Muscle layer of colon (tissue), 2 donors: ENCODE results near the gene ANKMY1.

Experiments used
- H3K27ac ChIP-seq: one replicate; pipeline ENCODE4 v1.7.0; 2013; ENCODE audit warnings: low read depth, mild to moderate bottlenecking, low read length, moderate library complexity
- H3K27me3 ChIP-seq, 2 donors: one replicate each; pipeline ENCODE4 v1.7.0; 2013; ENCODE audit warnings: low read length in 2 of 2, mild to moderate bottlenecking in 2 of 2; ENCODE audit not compliant: insufficient read depth in 2 of 2, control insufficient read depth in 1 of 2
- H3K36me3 ChIP-seq: one replicate; pipeline ENCODE4 v1.7.0; 2013; ENCODE audit warnings: mild to moderate bottlenecking, low read length; ENCODE audit not compliant: insufficient read depth
- H3K4me1 ChIP-seq: one replicate; pipeline ENCODE4 v1.7.0; 2013; ENCODE audit warnings: mild to moderate bottlenecking, low read length; ENCODE audit not compliant: insufficient read depth
- H3K4me3 ChIP-seq, 2 donors: one replicate each; pipeline ENCODE4 v1.7.0; 2013; ENCODE audit warnings: low read length in 2 of 2, low read depth in 1 of 2, mild to moderate bottlenecking in 1 of 2, moderate library complexity in 1 of 2
- H3K9ac ChIP-seq: one replicate; pipeline ENCODE4 v1.7.0; 2013; ENCODE audit warnings: low read length
- H3K9me3 ChIP-seq: one replicate; pipeline ENCODE4 v1.7.0; 2013; ENCODE audit warnings: mild to moderate bottlenecking, low read length
- donor health status: abdominal sarcoma.
- donor health status: Adenocarcinoma of cecum.

ANKMY1 gene

DNA sequence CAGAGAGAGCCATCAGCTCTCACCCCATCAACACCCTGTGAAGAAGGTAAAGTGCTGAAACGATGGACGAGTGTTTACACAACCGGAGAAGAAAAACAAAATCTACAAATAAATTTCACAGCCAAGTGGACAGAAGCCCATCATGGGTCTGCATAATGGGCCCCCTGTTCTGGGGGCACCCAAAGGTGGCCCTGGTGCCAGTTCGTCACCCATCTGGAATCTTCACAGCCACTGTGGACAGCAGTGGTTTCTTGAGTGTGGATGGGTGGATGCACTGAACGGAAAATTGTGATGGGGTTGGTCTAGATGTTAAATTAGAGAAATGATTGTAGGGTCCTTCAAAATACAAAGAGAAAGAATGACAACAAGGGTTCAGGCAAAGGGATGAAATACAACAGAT, 38.8 kb downstream of the ANKMY1 start:
- peaks cover 0 to 13% of the 10 kb centered on the region in 2 donors for H3K27me3 ChIP-seq
- H3K9ac ChIP-seq = no peak overlapping the region
- no peaks in the 10 kb centered on the region for H3K9me3 ChIP-seq
- no peak overlapping the region for H3K4me3 ChIP-seq
- no peak overlapping the region for H3K27ac ChIP-seq
- H3K36me3 ChIP-seq = peaks cover 7% of the 10 kb centered on the region
- H3K4me1 ChIP-seq = peaks cover 4% of the 10 kb centered on the region

DNA sequence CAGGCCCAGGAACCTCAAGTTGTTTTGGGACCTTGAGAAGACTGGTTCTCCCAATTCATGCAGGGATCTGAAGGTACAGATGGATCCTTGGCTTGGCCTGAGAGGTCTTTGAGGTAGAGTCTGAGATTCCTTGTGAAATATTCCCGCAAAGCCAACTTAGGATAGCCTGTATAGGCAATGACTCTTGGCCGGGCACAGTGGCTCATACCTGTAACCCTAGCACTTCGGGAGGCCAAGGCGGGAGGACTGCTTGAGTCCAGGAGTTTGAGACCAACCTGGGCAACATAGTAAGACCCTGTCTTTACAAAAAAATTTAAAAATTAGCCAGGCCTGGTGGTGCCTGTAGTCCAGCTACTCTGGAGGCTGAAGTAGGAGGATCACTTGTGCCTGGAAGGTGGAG, 40.4 kb downstream of the ANKMY1 start:
- Histone ChIP-seq H3K4me3 (no peak overlapping the region), H3K9ac (no peak overlapping the region), H3K27me3 (peaks cover 0 to 13% of the 10 kb centered on the region in 2 donors), H3K9me3 (no peaks in the 10 kb centered on the region), H3K36me3 (no peaks in the 10 kb centered on the region), H3K4me1 (peaks cover 4% of the 10 kb centered on the region), H3K27ac (no peak overlapping the region)

DNA sequence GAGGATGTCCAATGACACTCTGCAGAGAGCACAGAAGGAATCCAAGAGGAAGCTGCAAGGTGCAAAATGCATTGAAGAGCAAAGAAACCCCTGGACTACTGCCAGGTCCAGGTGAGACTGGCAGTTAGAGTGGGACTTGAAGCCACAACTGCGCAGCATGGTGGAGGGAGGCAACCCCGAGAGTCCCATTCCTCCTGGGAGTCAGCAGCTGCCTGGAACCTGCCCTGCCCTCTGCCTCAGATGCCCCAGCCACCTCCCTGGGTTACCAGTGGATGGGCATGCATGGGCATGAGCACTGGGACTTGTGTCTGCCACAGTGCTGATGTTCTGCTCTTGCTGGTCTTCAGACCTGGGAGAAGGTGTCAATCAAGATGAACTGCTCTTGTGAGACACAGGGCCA, 43.2 kb downstream of the ANKMY1 start:
- no peak overlapping the region for H3K9ac ChIP-seq
- H3K4me3 ChIP-seq = no peak overlapping the region
- H3K9me3 ChIP-seq = no peaks in the 10 kb centered on the region
- no peaks in the 10 kb centered on the region for H3K27me3 ChIP-seq
- peaks cover 4% of the 10 kb centered on the region for H3K4me1 ChIP-seq
- no peak overlapping the region for H3K27ac ChIP-seq
- H3K36me3 ChIP-seq = no peaks in the 10 kb centered on the region

DNA sequence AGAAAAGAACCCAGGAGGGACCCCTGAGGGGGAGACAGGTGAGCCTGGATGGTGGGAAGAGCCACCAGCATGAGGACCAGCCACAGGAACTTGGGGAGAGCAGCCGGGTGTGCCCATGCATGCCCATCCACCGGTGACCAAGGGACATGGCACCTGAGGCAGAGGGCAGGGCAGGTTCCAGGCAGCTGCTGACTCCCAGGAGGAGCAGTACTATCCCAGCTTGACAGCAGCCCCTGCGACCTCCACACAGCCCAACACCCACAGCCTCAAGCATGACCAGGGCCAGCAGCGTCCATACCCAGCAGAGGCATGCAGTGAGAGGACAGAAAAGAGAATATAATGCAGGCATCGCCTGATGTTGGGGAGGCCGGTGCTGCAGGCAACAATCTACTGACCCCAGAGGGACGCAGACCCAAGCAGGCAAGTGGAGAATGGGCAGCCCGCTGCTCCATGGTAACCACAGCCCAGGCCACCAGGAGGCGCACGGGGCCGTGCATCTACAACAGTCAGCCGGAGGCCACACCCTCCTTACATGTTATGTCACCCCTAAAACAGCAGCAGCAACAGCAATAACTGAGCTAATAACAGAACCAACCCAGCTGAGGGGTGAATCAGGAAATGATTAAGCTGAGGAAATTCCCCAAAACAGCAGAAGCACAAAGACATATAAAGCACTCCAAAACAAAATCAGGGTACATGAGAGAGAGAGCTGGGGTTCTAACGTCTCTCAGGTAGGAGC, 44.1 kb downstream of the ANKMY1 start:
- no peak overlapping the region for H3K27ac ChIP-seq
- H3K36me3 ChIP-seq = no peaks in the 10 kb centered on the region
- no peaks in the 10 kb centered on the region for H3K9me3 ChIP-seq
- no peaks in the 10 kb centered on the region for H3K4me1 ChIP-seq
- H3K9ac ChIP-seq = no peak overlapping the region
- no peaks in the 10 kb centered on the region for H3K27me3 ChIP-seq
- peak overlapping the region in 1 of 2 donors; percentile 14 for H3K4me3 ChIP-seq

DNA sequence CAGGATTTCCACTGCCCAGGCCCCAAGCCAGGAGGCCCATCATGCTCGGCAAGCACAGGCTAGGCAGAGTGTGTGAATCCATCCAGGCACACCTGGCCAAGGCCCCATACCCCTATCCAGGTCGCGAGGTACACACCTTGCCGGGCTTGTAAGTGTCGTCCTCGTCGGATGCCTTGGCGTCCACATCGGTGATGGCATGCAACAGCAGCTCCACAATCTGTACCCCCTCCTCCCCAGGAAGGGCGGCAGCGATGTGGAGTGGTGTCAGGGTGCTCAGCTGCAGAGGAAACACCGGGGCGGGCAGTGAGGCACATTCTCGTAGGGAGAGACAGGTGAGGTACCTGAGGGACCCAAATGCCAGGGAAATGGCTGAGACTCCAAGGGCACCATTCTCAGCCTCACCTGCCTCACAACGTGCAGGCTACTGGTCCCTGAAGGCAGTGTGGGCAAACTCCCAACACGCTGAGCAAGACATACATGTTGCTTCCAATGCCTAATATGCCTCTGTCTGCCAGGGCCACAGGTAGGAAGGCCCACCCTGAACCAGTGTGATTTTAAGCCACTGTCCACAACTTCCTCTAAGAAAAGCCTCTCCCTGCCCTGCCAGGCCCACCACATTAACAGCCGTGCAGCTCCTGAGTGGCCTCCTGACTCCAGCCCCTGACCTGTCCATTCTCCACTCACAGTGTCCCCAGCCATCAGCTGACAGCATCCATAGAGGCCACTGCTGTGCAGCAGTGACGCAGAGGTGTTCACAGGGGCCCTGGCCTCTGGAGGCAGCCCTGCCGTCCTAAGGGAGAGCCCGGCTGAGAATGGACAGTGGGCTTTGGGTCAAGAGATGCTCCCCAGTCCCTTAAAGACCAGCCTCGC, 44.9 kb downstream of the ANKMY1 start:
- Histone ChIP-seq H3K9ac (no peak overlapping the region), H3K27me3 (no peaks in the 10 kb centered on the region), H3K27ac (no peak overlapping the region), H3K36me3 (no peaks in the 10 kb centered on the region), H3K4me1 (no peaks in the 10 kb centered on the region), H3K4me3 (no peak overlapping the region), H3K9me3 (no peaks in the 10 kb centered on the region)

DNA sequence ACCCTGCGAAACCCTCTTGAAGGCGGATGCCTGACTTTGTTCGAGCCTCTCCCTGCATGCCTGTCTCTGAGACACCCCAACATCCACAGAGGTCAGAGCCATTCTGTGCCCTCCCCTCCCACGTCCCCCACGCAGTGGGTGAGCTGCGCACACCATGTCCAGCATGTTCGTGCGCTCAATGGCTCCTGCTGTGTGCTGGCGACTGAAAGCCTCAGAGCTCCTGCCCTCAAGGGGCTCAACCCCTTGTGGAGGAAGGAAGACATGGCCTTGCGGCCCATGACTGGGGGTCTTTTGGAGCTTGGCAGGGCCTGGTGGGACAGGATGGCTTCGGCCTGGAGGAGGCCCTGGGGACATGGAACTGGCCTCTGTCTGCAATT, 45.7 kb downstream of the ANKMY1 start:
- Histone ChIP-seq H3K9me3 (no peaks in the 10 kb centered on the region), H3K9ac (no peak overlapping the region), H3K4me1 (no peaks in the 10 kb centered on the region), H3K27me3 (no peaks in the 10 kb centered on the region), H3K36me3 (no peaks in the 10 kb centered on the region), H3K4me3 (no peak overlapping the region), H3K27ac (no peak overlapping the region)

DNA sequence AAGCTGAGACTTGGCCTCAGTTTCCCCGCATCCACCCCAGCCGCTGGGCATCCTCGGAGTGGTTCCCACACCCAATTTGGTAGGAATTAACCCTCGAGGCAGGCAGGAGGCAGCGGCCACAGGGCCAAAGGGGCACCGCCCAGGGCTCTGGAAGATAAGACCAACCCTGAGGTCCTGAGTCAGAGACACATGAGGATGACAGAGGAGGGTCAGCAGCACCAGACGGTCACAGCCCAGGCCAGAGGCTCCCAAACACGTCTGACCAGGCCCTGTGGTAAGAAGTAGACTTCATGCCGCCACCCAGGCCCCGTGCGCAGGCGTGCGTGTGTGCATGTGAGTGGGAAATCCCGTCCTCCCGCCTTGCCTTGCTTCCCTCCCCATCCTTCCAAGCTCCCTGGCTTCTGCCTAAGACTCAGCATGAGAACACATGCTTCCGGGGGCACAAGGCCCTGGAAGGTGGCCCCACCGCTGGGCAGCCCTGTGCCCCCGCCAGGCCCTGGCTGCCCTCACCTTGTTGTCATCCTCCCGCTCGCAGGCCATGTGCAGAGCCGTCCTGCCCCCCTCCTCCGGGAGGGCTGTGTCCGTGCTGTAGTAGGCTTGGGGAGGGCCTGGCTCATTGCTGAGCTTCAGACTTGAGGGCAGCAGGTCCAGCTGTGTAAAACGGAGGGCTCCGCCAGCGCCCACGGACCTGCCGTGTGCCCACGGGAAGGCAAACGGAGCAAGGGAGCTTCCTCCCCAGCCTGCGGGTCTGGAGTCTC, 46.3 kb downstream of the ANKMY1 start:
- Histone ChIP-seq H3K36me3 (no peaks in the 10 kb centered on the region), H3K4me3 (no peak overlapping the region), H3K27ac (no peak overlapping the region), H3K9me3 (no peaks in the 10 kb centered on the region), H3K4me1 (no peaks in the 10 kb centered on the region), H3K9ac (no peak overlapping the region), H3K27me3 (no peaks in the 10 kb centered on the region)

DNA sequence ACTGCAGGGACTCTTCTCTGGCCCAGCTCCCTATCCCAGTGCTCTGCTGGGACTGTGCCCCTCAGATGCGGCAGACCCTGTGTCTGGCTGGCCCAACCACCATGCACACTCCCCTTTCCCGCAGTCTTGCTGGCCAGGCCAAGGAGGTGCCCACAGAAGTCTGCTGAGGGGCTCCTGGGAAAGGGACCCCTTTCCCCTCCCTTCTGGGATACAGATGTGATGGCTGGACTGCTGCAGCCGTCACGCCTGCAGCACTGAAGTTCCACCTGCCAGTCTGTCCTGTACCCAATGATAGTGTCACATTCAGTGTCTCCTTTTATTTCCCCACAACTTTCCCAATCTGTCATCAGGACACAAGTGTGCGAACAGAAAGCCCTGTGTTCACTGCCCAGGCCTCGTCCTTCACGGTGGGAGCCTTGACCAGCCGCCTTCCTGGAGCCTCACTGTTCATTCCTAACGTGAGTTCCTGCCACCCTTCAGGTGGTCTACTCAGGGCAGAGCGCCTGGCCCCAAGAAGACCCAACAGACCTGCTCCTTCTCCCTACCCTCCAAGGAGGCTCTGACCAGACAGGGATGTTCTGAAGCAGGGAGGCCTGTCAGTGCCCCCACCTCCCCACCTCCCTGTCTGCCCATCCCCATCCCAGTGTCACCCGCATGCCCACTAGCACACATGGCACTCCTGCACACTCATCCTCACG, 47.1 kb downstream of the ANKMY1 start:
- H3K4me1 ChIP-seq = no peaks in the 10 kb centered on the region
- H3K36me3 ChIP-seq = no peaks in the 10 kb centered on the region
- H3K27ac ChIP-seq = no peak overlapping the region
- no peak overlapping the region for H3K9ac ChIP-seq
- no peaks in the 10 kb centered on the region for H3K27me3 ChIP-seq
- H3K4me3 ChIP-seq = no peak overlapping the region
- no peaks in the 10 kb centered on the region for H3K9me3 ChIP-seq

DNA sequence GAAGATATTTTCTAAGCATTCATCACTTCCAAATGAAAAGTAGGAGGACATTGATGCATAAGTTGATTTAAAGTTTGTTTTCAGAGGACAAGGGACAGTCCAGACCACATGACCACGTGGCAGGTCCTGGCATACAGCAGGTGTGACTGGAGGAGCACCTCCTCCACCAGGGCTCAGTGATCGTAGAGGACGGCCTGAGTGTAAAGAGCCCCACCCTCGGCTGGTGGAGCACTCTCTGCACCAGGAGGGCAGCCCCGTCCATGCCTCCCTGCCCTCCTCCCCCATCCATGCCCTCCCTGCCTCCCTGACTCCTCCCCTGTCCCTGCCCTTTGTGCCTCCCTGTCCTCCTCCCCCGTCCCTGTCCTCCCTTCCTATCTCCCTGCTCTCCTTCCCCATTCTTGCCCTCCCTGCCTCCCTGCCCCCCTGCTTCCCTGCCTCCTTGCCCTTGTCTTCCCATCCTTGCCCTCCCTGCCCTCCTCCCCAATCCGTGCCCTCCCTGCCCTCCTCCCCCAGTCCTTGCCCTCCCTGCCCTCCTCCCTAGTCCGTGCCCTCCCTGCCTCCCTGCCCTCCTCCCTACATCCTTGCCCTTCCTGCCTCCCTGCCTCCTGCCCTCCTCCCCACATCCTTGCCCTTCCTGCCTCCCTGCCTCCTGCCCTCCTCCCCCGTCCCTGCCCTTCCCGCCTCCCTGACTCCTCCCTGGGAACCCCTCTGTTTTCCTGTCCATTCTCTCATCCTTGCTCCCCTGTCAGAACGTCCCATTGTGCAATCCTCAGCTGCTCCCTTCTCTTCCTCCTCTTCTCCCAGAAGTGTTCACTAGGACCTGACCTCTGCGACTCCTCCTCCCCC, 47.9 kb downstream of the ANKMY1 start:
- H3K4me3 ChIP-seq = no peak overlapping the region
- H3K9me3 ChIP-seq = no peaks in the 10 kb centered on the region
- H3K9ac ChIP-seq = no peak overlapping the region
- H3K36me3 ChIP-seq = no peaks in the 10 kb centered on the region
- H3K27me3 ChIP-seq = no peaks in the 10 kb centered on the region
- no peak overlapping the region for H3K27ac ChIP-seq
- no peaks in the 10 kb centered on the region for H3K4me1 ChIP-seq

DNA sequence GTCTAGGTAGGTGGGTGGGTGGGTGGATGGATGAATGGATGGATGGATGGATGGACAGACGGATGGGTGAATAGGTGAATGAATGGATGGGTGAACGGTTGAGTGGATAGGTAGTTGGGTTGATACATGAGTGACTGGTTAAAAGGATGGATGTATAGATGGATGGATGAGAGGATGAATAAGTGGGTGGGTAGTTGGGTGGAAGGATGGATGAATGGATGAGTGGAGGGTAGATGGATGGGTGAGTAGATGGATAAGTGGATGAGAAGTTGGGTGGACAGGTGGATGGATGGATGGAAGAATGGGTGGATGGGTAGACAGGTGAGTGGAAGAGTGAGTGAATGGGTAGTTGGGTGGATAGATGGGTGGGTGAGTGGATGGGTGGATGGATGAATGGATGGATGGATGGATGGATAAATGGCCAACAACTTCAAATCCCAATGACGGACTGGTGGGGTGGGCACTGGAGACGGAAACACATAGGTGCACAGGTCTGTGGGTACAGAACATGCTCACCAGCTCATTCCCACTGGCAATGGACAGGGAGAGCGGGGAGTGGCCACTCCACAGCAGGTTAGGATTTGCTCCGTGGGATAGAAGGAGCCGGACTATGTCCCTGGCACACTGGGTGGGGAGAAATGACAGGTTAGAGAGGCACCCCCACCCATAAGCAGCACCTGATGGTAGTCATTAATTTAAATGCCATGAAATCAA, 48.8 kb downstream of the ANKMY1 start:
- H3K27me3 ChIP-seq = no peaks in the 10 kb centered on the region
- no peak overlapping the region for H3K27ac ChIP-seq
- H3K36me3 ChIP-seq = no peaks in the 10 kb centered on the region
- H3K9me3 ChIP-seq = no peaks in the 10 kb centered on the region
- H3K4me3 ChIP-seq = no peak overlapping the region
- no peaks in the 10 kb centered on the region for H3K4me1 ChIP-seq
- H3K9ac ChIP-seq = no peak overlapping the region
